CD14-positive monocyte (primary cell): Measurements from ENCODE around the gene REEP3. TPM values are rescaled to one million over a fixed set of nuclear protein-coding genes. Genes with fewer than 3 reads are reported as not detected.

ENCODE experiments used
- DNase-seq, 3 donors: peaks; one replicate each; pipeline ENCODE4 v3.0.0-alpha.2; 2011 to 2022
- H2AFZ ChIP-seq: 2 replicates; pipeline ENCODE4 v1.6.0; 2012; ENCODE audit warnings: mild to moderate bottlenecking, low read depth, low read length, inconsistent platforms; ENCODE audit not compliant: insufficient read depth, poor library complexity, severe bottlenecking
- H3K27ac ChIP-seq, 2 donors: 1 replicate in 1 of 2; 2 replicates in 1 of 2; pipeline ENCODE4 v1.5.1; 2012 to 2013; ENCODE audit warnings: low read length in 2 of 2, control low read depth in 1 of 2, inconsistent platforms in 1 of 2, low read depth in 1 of 2, mild to moderate bottlenecking in 1 of 2
- H3K27me3 ChIP-seq, 2 donors: one replicate each; pipeline versions ENCODE4 v1.6.0 to v1.6.1; 2011 to 2013; ENCODE audit warnings: low read length in 2 of 2; ENCODE audit not compliant: control insufficient read depth in 2 of 2, insufficient read depth in 2 of 2
- H3K36me3 ChIP-seq, 2 donors: replicated peaks in 1 of 2; 1 replicate in 1 of 2; 2 replicates in 1 of 2; pipeline versions ENCODE4 v1.5.1 to v1.6.1; 2012 to 2013; ENCODE audit warnings: low read length in 2 of 2, control low read depth in 1 of 2, inconsistent platforms in 1 of 2, mild to moderate bottlenecking in 1 of 2; ENCODE audit not compliant: insufficient read depth in 2 of 2, control insufficient read depth in 1 of 2
- H3K4me1 ChIP-seq, 2 donors: 1 replicate in 1 of 2; 2 replicates in 1 of 2; pipeline versions ENCODE4 v1.5.1 to v1.6.1; 2012 to 2013; ENCODE audit warnings: low read length in 2 of 2, control low read depth in 1 of 2, inconsistent platforms in 1 of 2, mild to moderate bottlenecking in 1 of 2, moderate library complexity in 1 of 2; ENCODE audit not compliant: insufficient read depth in 2 of 2, control insufficient read depth in 1 of 2
- H3K4me2 ChIP-seq: replicated peaks from 2 replicates; pipeline ENCODE3; 2012; ENCODE audit warnings: low read length, moderate library complexity, mild to moderate bottlenecking; ENCODE audit not compliant: poor library complexity, severe bottlenecking; ENCODE audit errors: extremely low read depth
- H3K4me3 ChIP-seq, 3 experiments: fragments of 200-600 bp in 1 of 3; sonication (generic) in 1 of 3; replicated peaks in 1 of 3; 1 replicate in 2 of 3; 2 replicates in 1 of 3; pipeline ENCODE4 v1.5.1; 2011 to 2013; ENCODE audit warnings: low read length in 3 of 3, mild to moderate bottlenecking in 3 of 3, control low read depth in 2 of 3, low read depth in 2 of 3, inconsistent platforms in 1 of 3, moderate library complexity in 1 of 3
- H3K79me2 ChIP-seq: 2 replicates; pipeline ENCODE4 v1.6.0; 2012; ENCODE audit warnings: mild to moderate bottlenecking, control low read depth, inconsistent platforms, low read length, moderate library complexity; ENCODE audit not compliant: insufficient read depth
- H3K9ac ChIP-seq: 2 replicates; pipeline ENCODE4 v1.6.0; 2017; ENCODE audit warnings: low read length, mild to moderate bottlenecking; ENCODE audit not compliant: insufficient read depth, poor library complexity, severe bottlenecking
- H3K9me3 ChIP-seq, 2 donors: replicated peaks in 1 of 2; 1 replicate in 1 of 2; 2 replicates in 1 of 2; pipeline versions ENCODE4 v1.5.1 to v1.6.1; 2012 to 2013; ENCODE audit warnings: low read length in 2 of 2, control low read depth in 1 of 2; ENCODE audit not compliant: control insufficient read depth in 1 of 2, insufficient read depth in 1 of 2
- H4K20me1 ChIP-seq: 2 replicates; pipeline ENCODE4 v1.6.0; 2012; ENCODE audit warnings: mild to moderate bottlenecking, low read length, control low read depth, moderate library complexity; ENCODE audit not compliant: insufficient read depth
- H3K27ac Mint-ChIP-seq, 7 donors: one replicate each; pipeline ENCODE4 v1.8.0; 2020; ENCODE audit warnings: mild to moderate bottlenecking in 7 of 7, mixed read lengths in 7 of 7, moderate library complexity in 6 of 7, inconsistent platforms in 2 of 7
- H3K27me3 Mint-ChIP-seq, 3 donors: one replicate each; pipeline ENCODE4 v1.8.0; 2021 to 2022; ENCODE audit warnings: low read depth in 3 of 3, mild to moderate bottlenecking in 3 of 3, mixed read lengths in 3 of 3, moderate library complexity in 3 of 3, inconsistent platforms in 1 of 3
- H3K36me3 Mint-ChIP-seq, 2 donors: one replicate each; pipeline ENCODE4 v1.8.0; 2020; ENCODE audit warnings: mixed read lengths in 2 of 2, inconsistent platforms in 1 of 2, mild to moderate bottlenecking in 1 of 2
- H3K4me1 Mint-ChIP-seq: one replicate; pipeline ENCODE4 v1.8.0; 2020; ENCODE audit warnings: mild to moderate bottlenecking, mixed read lengths
- H3K4me3 Mint-ChIP-seq, 2 donors: one replicate each; pipeline ENCODE4 v1.8.0; 2020; ENCODE audit warnings: mild to moderate bottlenecking in 2 of 2, mixed read lengths in 2 of 2, moderate library complexity in 1 of 2
- H3K9me3 Mint-ChIP-seq, 7 donors: one replicate each; pipeline ENCODE4 v1.8.0; 2020 to 2022; ENCODE audit warnings: mixed read lengths in 7 of 7, mild to moderate bottlenecking in 6 of 7, moderate library complexity in 6 of 7, inconsistent platforms in 2 of 7
- WGBS: methylation state at CpG from one replicate; pipeline ENCODE4 v1.1.5; 2013; ENCODE audit warnings: missing lambda C conversion rate; ENCODE audit not compliant: insufficient coverage; 5-methylcytosine and 5-hydroxymethylcytosine counted together
- intact Hi-C, 2 donors: fragments of 100-400 bp; cut with micrococcal nuclease; formaldehyde crosslinking; loops; one replicate each; pipeline versions ENCODE4 v1.15.0 to v1.15.1; 2023
- polyA plus RNA-seq, 3 donors: library from polyadenylated mRNA; depleted of rRNA in 1 of 3; unstranded in 2 of 3; stranded (reverse) in 1 of 3; fragments of 300-500 nt in 2 of 3; fragments of >200 nt in 1 of 3; fragmentation: Illumina TruSeq in 2 of 3; gene quantifications; 1 replicate in 2 of 3; 2 replicates in 1 of 3; pipeline ENCODE4 v1.2.3, GENCODE V29; 2012 to 2021
- TF ChIP-seq, protein P1 (sequence below): fragments of 200-600 bp; IDR thresholded peaks from one replicate; pipeline ENCODE4 v1.8.0; 2022; ENCODE audit warnings: antibody characterized with exemption, mild to moderate bottlenecking

REEP3 gene
- polyA plus RNA-seq, 3 donors, result 9.1 to 17.7 (median 17.7) TPM

DNA sequence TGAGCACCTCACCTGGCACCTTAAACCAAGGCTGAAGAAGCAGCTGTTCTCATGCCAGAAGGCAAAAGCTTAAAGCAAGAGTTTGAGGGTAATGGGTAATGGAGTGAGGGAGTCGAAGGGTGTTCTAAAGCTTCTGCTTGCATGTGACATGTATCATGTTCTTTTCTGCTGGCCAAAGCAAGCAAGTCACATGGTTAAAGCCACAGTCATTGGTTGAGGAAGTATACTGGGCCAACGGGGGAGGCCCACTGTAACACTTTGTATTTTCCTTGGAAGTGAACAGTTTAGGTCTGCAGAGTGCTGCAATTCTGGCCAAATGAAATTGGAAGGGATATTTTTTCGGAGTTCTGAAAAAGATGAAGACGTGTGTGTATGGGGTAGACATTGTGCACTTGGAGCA is 75.7 kb downstream of the REEP3 start:
- Mint-ChIP-seq H3K36me3 (peaks cover 36 to 54% of the 10 kb centered on the region in 2 donors), H3K4me3 (no peak overlapping the region), H3K4me1 (peaks cover 9% of the 10 kb centered on the region), H3K27me3 (no peaks in the 10 kb centered on the region), H3K27ac (peak overlapping the region in 1 of 7 donors; percentile 56), H3K9me3 (peaks cover 0 to 11% (median 2%) of the 10 kb centered on the region in 7 donors)
- TF ChIP-seq, protein P1, sequence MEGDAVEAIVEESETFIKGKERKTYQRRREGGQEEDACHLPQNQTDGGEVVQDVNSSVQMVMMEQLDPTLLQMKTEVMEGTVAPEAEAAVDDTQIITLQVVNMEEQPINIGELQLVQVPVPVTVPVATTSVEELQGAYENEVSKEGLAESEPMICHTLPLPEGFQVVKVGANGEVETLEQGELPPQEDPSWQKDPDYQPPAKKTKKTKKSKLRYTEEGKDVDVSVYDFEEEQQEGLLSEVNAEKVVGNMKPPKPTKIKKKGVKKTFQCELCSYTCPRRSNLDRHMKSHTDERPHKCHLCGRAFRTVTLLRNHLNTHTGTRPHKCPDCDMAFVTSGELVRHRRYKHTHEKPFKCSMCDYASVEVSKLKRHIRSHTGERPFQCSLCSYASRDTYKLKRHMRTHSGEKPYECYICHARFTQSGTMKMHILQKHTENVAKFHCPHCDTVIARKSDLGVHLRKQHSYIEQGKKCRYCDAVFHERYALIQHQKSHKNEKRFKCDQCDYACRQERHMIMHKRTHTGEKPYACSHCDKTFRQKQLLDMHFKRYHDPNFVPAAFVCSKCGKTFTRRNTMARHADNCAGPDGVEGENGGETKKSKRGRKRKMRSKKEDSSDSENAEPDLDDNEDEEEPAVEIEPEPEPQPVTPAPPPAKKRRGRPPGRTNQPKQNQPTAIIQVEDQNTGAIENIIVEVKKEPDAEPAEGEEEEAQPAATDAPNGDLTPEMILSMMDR, result no peak
- intact Hi-C loops, result no loop called here
- no peaks in the 10 kb centered on the region for H3K79me2 ChIP-seq
- H3K9ac ChIP-seq, result no peak overlapping the region
- no peak for DNase-seq
- no peaks in the 10 kb centered on the region for H3K27me3 ChIP-seq
- H4K20me1 ChIP-seq, result no peaks in the 10 kb centered on the region
- H3K4me2 ChIP-seq, result no peak overlapping the region
- no peak overlapping the region for H2AFZ ChIP-seq
- H3K4me1 ChIP-seq, result no peaks in the 10 kb centered on the region
- 0% methylated on average over 2 of the region's 4 CpGs for WGBS
- H3K4me3 ChIP-seq, result no peak overlapping the region
- H3K27ac ChIP-seq, result no peak overlapping the region
- H3K36me3 ChIP-seq, result peaks cover 7 to 63% of the 10 kb centered on the region in 2 donors
- H3K9me3 ChIP-seq, result no peaks in the 10 kb centered on the region

- Histone ChIP-seq H3K79me2 (no peaks in the 10 kb centered on the region), H3K36me3 (peaks cover 4 to 59% of the 10 kb centered on the region in 2 donors), H3K27me3 (no peaks in the 10 kb centered on the region), H3K9ac (no peak overlapping the region), H3K4me3 (no peak overlapping the region), H3K4me1 (no peaks in the 10 kb centered on the region), H3K4me2 (no peak overlapping the region), H2AFZ (no peak overlapping the region), H3K9me3 (no peaks in the 10 kb centered on the region), H4K20me1 (no peaks in the 10 kb centered on the region), H3K27ac (no peak overlapping the region)
- TF ChIP-seq, protein P1, result no peak
- Mint-ChIP-seq H3K4me1 (peaks cover 3% of the 10 kb centered on the region), H3K27ac (peak overlapping the region in 1 of 7 donors; percentile 46), H3K27me3 (no peaks in the 10 kb centered on the region), H3K36me3 (peaks cover 32 to 51% of the 10 kb centered on the region in 2 donors), H3K9me3 (peaks cover 0 to 7% (median 0%) of the 10 kb centered on the region in 7 donors), H3K4me3 (no peak overlapping the region)
- intact Hi-C loops, result no loop called here
- 100% methylated on average over 1 of the region's 1 CpG for WGBS
- DNase-seq, result no peak
Observed at GRCh38 chr10:63600540-63600939, 79.3 kb downstream of the REEP3 start.
